Measurements from ENCODE around the gene PARP11.

Gene PARP11

GRCh38 chr12:3797531-3798048 lies 75.6 kb downstream of the PARP11 start:
- no peak for TF ChIP-seq CTCF (IDR thresholded peaks at IDR 0.05; ENCODE audit: low read length, missing control alignments)
- H3K4me3 ChIP-seq (replicated peaks; ENCODE audit: low read depth, low read length) = no peak overlapping the region
- DNase-seq (ENCODE audit: low read depth) = no peak

- H3K4me3 ChIP-seq (replicated peaks; ENCODE audit: low read depth, low read length) = no peak overlapping the region
- DNase-seq (ENCODE audit: low read depth) = no peak
- no peak for TF ChIP-seq CTCF (IDR thresholded peaks at IDR 0.05; ENCODE audit: low read length, missing control alignments)
These were observed 77.6 kb downstream of the PARP11 start for GRCh38 chr12:3795492-3796133.

- DNase-seq (ENCODE audit: low read depth) = no peak
- H3K4me3 ChIP-seq (replicated peaks; ENCODE audit: low read depth, low read length) = no peak overlapping the region
- no peak for TF ChIP-seq CTCF (IDR thresholded peaks at IDR 0.05; ENCODE audit: low read length, missing control alignments)
These were observed 78.1 kb downstream of the PARP11 start for GRCh38 chr12:3795066-3795465.

GRCh38 chr12:3792623-3793288 lies 80.4 kb downstream of the PARP11 start:
- no peak for TF ChIP-seq CTCF (IDR thresholded peaks at IDR 0.05; ENCODE audit: low read length, missing control alignments)
- no peak overlapping the region for H3K4me3 ChIP-seq (replicated peaks; ENCODE audit: low read depth, low read length)
- DNase-seq (ENCODE audit: low read depth) = no peak

- DNase-seq (ENCODE audit: low read depth) = no peak
- no peak for TF ChIP-seq CTCF (IDR thresholded peaks at IDR 0.05; ENCODE audit: low read length, missing control alignments)
These were observed 81.8 kb downstream of the PARP11 start for GRCh38 chr12:3791256-3791874.

GRCh38 chr12:3790642-3791041 lies 82.6 kb downstream of the PARP11 start:
- DNase-seq (ENCODE audit: low read depth) = no peak
- no peak for TF ChIP-seq CTCF (IDR thresholded peaks at IDR 0.05; ENCODE audit: low read length, missing control alignments)
- H3K4me3 ChIP-seq (replicated peaks; ENCODE audit: low read depth, low read length) = no peak overlapping the region

More at GRCh38 chr12:3791256-3791874, 81.8 kb downstream of the PARP11 start:
- no peak overlapping the region for H3K4me3 ChIP-seq (replicated peaks; ENCODE audit: low read depth, low read length)

Data from fibroblast of pulmonary artery (primary cell).